Loucy (cell line): Measurements from ENCODE around the gene CCDC60.

Experiments
- H2AFZ ChIP-seq: fragments of 200-600 bp; sonication (generic); 2 replicates; pipeline ENCODE4 v1.6.0; 2016; ENCODE audit warnings: antibody characterized with exemption, mild to moderate bottlenecking, low read length, moderate library complexity
- H3F3A ChIP-seq: fragments of 200-600 bp; 2 replicates; pipeline ENCODE4 v1.6.0; 2016; ENCODE audit warnings: antibody characterized with exemption, low read depth, mild to moderate bottlenecking
- H3K27me3 ChIP-seq: fragments of 200-600 bp; sonication (generic); 2 replicates; pipeline ENCODE4 v1.6.1; 2014; ENCODE audit warnings: low read length, mild to moderate bottlenecking; ENCODE audit not compliant: insufficient read depth, poor library complexity, severe bottlenecking
- H3K36me3 ChIP-seq: fragments of 200-600 bp; sonication (generic); 2 replicates; pipeline ENCODE4 v1.6.1; 2016; ENCODE audit warnings: low read length; ENCODE audit not compliant: insufficient read depth
- H3K4me1 ChIP-seq: fragments of 200-600 bp; sonication (generic); 2 replicates; pipeline ENCODE4 v1.5.1; 2014; ENCODE audit warnings: low read length, mild to moderate bottlenecking; ENCODE audit not compliant: insufficient read depth, poor library complexity, severe bottlenecking
- H3K4me2 ChIP-seq: fragments of 200-600 bp; sonication (generic); 2 replicates; pipeline ENCODE4 v1.6.0; 2014; ENCODE audit warnings: antibody characterized with exemption, low read length, low read depth, mild to moderate bottlenecking; ENCODE audit not compliant: poor library complexity, severe bottlenecking
- H3K4me3 ChIP-seq: fragments of 200-600 bp; sonication (generic); 2 replicates; pipeline ENCODE4 v1.5.1; 2014; ENCODE audit warnings: low read length, mild to moderate bottlenecking, mixed read lengths; ENCODE audit not compliant: poor library complexity, severe bottlenecking
- H3K79me2 ChIP-seq: fragments of 200-600 bp; sonication (generic); 2 replicates; pipeline ENCODE4 v1.6.1; 2014; ENCODE audit warnings: low read length; ENCODE audit not compliant: insufficient read depth
- H3K9ac ChIP-seq: fragments of 200-600 bp; sonication (generic); 2 replicates; pipeline ENCODE4 v1.6.0; 2014; ENCODE audit warnings: mild to moderate bottlenecking, low read depth, low read length, moderate library complexity; ENCODE audit not compliant: poor library complexity, severe bottlenecking
- H3K9me2 ChIP-seq: fragments of 200-600 bp; sonication (generic); replicated peaks from 2 replicates; pipeline ENCODE4 v1.6.1; 2016; ENCODE audit warnings: low read depth, low read length, mixed read lengths
- H3K9me3 ChIP-seq: fragments of 200-600 bp; sonication (generic); 2 replicates; pipeline ENCODE4 v1.6.1; 2014; ENCODE audit warnings: mild to moderate bottlenecking, antibody characterized with exemption, low read length, low read depth; ENCODE audit not compliant: insufficient read depth
- H4K20me1 ChIP-seq: fragments of 200-600 bp; sonication (generic); 2 replicates; pipeline ENCODE4 v1.6.0; 2014; ENCODE audit warnings: antibody characterized with exemption, low read length, mild to moderate bottlenecking; ENCODE audit not compliant: insufficient read depth, poor library complexity, severe bottlenecking
- CTCF ChIP-seq: fragments of 200-600 bp; sonication (generic); conservative IDR thresholded peaks from 2 replicates; pipeline ENCODE4 v1.5.1; 2014; ENCODE audit warnings: mild to moderate bottlenecking, antibody characterized with exemption, low read length
- EZH2phosphoT487 ChIP-seq: fragments of 200-600 bp; IDR thresholded peaks from 2 replicates; pipeline ENCODE4 v1.6.1; 2018; ENCODE audit warnings: antibody characterized with exemption, mild to moderate bottlenecking, moderate library complexity, borderline replicate concordance

Gene CCDC60

GRCh38 chr12:119419381-119419780 is 84.9 kb downstream of the CCDC60 start:
- H3K9me2 ChIP-seq, result no peaks in the 10 kb centered on the region
- TF ChIP-seq EZH2phosphoT487, result no peak
- TF ChIP-seq CTCF, result no peak
- H3K79me2 ChIP-seq, result no peaks in the 10 kb centered on the region
- no peaks in the 10 kb centered on the region for H3K27me3 ChIP-seq
- H4K20me1 ChIP-seq, result no peaks in the 10 kb centered on the region
- no peaks in the 10 kb centered on the region for H3F3A ChIP-seq
- no peak overlapping the region for H2AFZ ChIP-seq
- no peak overlapping the region for H3K4me3 ChIP-seq
- no peaks in the 10 kb centered on the region for H3K36me3 ChIP-seq
- no peak overlapping the region for H3K9ac ChIP-seq
- no peaks in the 10 kb centered on the region for H3K4me1 ChIP-seq
- no peak overlapping the region for H3K4me2 ChIP-seq
- H3K9me3 ChIP-seq, result no peaks in the 10 kb centered on the region

- H3K4me3 ChIP-seq, result no peak overlapping the region
- no peaks in the 10 kb centered on the region for H4K20me1 ChIP-seq
- no peak overlapping the region for H2AFZ ChIP-seq
- no peaks in the 10 kb centered on the region for H3K79me2 ChIP-seq
- no peaks in the 10 kb centered on the region for H3K36me3 ChIP-seq
- no peak for TF ChIP-seq EZH2phosphoT487
- no peak for TF ChIP-seq CTCF
- no peak overlapping the region for H3K4me2 ChIP-seq
- H3K4me1 ChIP-seq, result no peaks in the 10 kb centered on the region
- no peaks in the 10 kb centered on the region for H3K9me2 ChIP-seq
- no peaks in the 10 kb centered on the region for H3K27me3 ChIP-seq
- H3K9me3 ChIP-seq, result no peaks in the 10 kb centered on the region
- H3K9ac ChIP-seq, result no peak overlapping the region
- H3F3A ChIP-seq, result no peaks in the 10 kb centered on the region
Observed at GRCh38 chr12:119423285-119423684, 88.8 kb downstream of the CCDC60 start.

- H3K4me2 ChIP-seq, result no peak overlapping the region
- no peaks in the 10 kb centered on the region for H3K9me3 ChIP-seq
- H3K79me2 ChIP-seq, result no peaks in the 10 kb centered on the region
- H3K4me3 ChIP-seq, result no peak overlapping the region
- TF ChIP-seq EZH2phosphoT487, result no peak
- TF ChIP-seq CTCF, result no peak
- H2AFZ ChIP-seq, result no peak overlapping the region
- no peaks in the 10 kb centered on the region for H3K4me1 ChIP-seq
- no peak overlapping the region for H3K9ac ChIP-seq
- H3K27me3 ChIP-seq, result no peaks in the 10 kb centered on the region
- H3K36me3 ChIP-seq, result no peaks in the 10 kb centered on the region
- no peaks in the 10 kb centered on the region for H4K20me1 ChIP-seq
- no peaks in the 10 kb centered on the region for H3F3A ChIP-seq
- H3K9me2 ChIP-seq, result no peaks in the 10 kb centered on the region
Observed at GRCh38 chr12:119425623-119426022, 91.1 kb downstream of the CCDC60 start.
